ENCODE measurements around the gene NTM.

Gene NTM

DNA sequence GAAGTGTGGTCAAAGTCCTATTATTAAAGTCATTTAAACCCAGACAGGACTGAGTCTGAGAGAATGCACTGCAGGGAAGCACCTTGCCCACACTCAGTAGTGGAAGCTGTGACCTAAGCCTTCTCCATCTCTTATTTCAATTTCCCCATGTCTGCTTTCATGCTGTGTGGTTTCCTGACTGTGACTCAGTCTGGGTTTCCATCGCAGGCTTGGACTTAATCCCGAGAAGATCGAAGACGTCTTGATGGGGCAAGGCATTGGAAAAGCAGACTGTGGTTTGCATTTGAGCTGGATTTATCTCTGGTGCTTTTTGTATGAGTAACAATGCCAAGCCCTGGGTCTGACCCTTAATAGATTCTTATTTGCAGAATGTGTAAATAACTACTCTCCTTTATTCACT is 238.9 kb downstream of the NTM start:
- H3K4me1 Mint-ChIP-seq (ENCODE audit: low read depth): no peaks in the 10 kb centered on the region
- no peak overlapping the region for H3K4me3 Mint-ChIP-seq
- H3K36me3 Mint-ChIP-seq (ENCODE audit: low read depth): no peaks in the 10 kb centered on the region
- H3K27me3 Mint-ChIP-seq: peaks cover 8% of the 10 kb centered on the region
- peaks cover 9% of the 10 kb centered on the region for H3K9me3 Mint-ChIP-seq
- H3K27ac Mint-ChIP-seq: no peak overlapping the region

DNA sequence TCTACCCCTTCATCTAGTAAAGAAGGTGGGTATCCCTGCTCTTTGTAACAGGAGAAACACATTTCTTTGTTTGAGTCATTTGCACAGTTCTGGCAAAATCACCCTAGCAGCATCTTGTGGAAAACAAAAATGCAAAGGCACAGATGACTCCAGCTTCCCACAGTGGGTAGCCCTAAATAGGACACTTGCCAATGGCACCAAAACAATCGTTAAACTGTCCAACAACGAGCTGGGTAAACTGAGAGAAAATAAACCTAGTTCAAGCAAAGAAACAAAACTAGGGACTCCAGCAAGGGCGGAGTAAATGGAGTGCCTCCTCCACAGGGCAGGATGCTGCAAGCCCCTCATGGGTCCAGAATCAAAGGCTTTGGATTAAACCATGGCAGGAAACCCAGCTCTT is 239.5 kb downstream of the NTM start:
- Mint-ChIP-seq H3K9me3 (peaks cover 8% of the 10 kb centered on the region), H3K27me3 (peaks cover 8% of the 10 kb centered on the region), H3K36me3 (ENCODE audit: low read depth) (no peaks in the 10 kb centered on the region), H3K4me1 (ENCODE audit: low read depth) (no peaks in the 10 kb centered on the region), H3K4me3 (no peak overlapping the region), H3K27ac (no peak overlapping the region)

GRCh38 chr11:131611322-131611721 is 240.9 kb downstream of the NTM start:
- H3K9me3 Mint-ChIP-seq: peaks cover 8% of the 10 kb centered on the region
- H3K27ac Mint-ChIP-seq: no peak overlapping the region
- peaks cover 8% of the 10 kb centered on the region for H3K27me3 Mint-ChIP-seq
- no peaks in the 10 kb centered on the region for H3K4me1 Mint-ChIP-seq (ENCODE audit: low read depth)
- no peak overlapping the region for H3K4me3 Mint-ChIP-seq
- no peaks in the 10 kb centered on the region for H3K36me3 Mint-ChIP-seq (ENCODE audit: low read depth)

DNA sequence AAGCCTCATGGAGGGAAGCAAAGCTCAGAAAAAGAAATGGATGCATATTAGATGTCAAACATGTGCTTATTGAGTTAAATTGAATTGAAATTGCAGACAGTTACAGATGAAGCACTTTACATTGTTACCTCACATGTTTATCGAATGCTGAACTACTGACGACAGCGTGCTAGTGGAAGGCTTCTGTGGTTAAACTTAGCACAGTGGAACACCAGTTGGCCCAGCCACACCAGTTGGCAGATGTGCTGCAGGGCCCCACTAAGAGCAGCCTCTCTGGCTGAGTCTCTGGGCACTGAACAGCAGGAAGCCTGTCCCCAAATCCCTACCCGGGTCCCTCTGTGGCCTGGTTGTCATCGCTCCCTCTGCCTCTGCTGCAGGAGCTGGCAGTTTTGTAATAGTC is 242.1 kb downstream of the NTM start:
- no peak overlapping the region for H3K4me3 Mint-ChIP-seq

DNA sequence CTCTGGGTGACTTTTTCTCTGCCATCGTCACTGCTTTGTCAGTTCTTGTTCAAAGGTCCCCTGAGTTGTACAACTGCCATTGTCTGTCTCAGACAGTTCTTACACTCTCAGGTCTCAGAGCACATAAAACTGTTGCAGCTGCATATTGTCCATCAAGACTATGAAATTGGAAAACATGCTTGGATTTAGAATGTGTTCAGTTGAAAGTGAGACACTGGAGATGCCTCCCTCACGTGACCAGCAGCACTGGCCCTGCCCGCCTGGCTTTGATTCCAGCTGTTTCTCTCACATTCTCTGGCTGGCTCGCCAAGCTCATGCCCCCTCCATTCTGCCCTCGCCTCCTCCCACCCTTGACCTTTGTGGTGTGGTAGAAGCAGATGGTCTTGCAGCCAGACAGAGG is 244.2 kb downstream of the NTM start:
- H3K4me3 Mint-ChIP-seq: no peak overlapping the region
- no peaks in the 10 kb centered on the region for H3K4me1 Mint-ChIP-seq (ENCODE audit: low read depth)
- H3K27ac Mint-ChIP-seq: no peak overlapping the region
- H3K27me3 Mint-ChIP-seq: peaks cover 12% of the 10 kb centered on the region
- no peaks in the 10 kb centered on the region for H3K9me3 Mint-ChIP-seq
- no peaks in the 10 kb centered on the region for H3K36me3 Mint-ChIP-seq (ENCODE audit: low read depth)

More for the DNA sequence above, 242.1 kb downstream of the NTM start:
- Mint-ChIP-seq H3K27me3 (peaks cover 16% of the 10 kb centered on the region), H3K36me3 (ENCODE audit: low read depth) (no peaks in the 10 kb centered on the region), H3K27ac (no peak overlapping the region), H3K4me1 (ENCODE audit: low read depth) (no peaks in the 10 kb centered on the region), H3K9me3 (peaks cover 4% of the 10 kb centered on the region)

- H3K27me3 Mint-ChIP-seq: peaks cover 11% of the 10 kb centered on the region
- no peak overlapping the region for H3K27ac Mint-ChIP-seq
- no peaks in the 10 kb centered on the region for H3K36me3 Mint-ChIP-seq (ENCODE audit: low read depth)
- H3K4me3 Mint-ChIP-seq: no peak overlapping the region
- H3K9me3 Mint-ChIP-seq: no peaks in the 10 kb centered on the region
- no peaks in the 10 kb centered on the region for H3K4me1 Mint-ChIP-seq (ENCODE audit: low read depth)
These were observed 245.2 kb downstream of the NTM start for GRCh38 chr11:131615611-131616010.

DNA sequence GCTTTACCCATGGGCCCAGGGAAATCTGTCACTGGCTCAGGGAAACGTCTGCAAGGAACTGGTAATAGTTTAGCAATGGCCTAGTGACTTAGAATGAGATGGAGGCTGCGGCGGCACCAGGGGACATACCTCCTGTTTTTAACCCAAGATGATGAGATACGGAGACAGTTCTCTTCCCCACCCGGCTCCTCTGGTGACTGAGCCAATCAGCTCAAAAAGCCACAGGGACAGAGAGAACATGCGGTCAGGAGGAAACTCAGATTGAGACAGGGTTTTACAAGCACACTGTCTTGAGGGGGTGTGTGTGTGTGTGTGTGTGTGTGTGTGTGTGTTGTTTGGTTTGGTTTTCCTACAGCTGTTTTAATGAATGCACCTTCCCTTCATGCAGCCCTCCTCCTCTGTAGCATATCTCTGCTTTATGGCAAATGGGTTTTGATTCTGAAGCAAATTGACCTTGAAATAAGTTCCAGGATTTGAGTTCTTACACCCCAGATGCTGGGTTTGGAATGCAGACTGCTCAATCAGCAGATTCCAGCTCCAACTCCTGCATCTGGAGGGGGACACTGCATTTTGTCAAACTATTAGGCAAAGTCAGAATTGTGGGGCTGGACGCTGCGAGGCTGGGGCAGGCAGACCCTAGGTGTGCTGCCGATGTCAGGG is 246.2 kb downstream of the NTM start:
- Mint-ChIP-seq H3K9me3 (no peaks in the 10 kb centered on the region), H3K4me3 (no peak overlapping the region)

GRCh38 chr11:131618201-131618600 is 247.8 kb downstream of the NTM start:
- Mint-ChIP-seq H3K4me3 (no peak overlapping the region), H3K27ac (no peak overlapping the region), H3K36me3 (ENCODE audit: low read depth) (no peaks in the 10 kb centered on the region), H3K27me3 (peaks cover 7% of the 10 kb centered on the region), H3K9me3 (no peaks in the 10 kb centered on the region), H3K4me1 (ENCODE audit: low read depth) (no peaks in the 10 kb centered on the region)

More for the DNA sequence above, 246.2 kb downstream of the NTM start:
- peaks cover 7% of the 10 kb centered on the region for H3K27me3 Mint-ChIP-seq
- no peaks in the 10 kb centered on the region for H3K36me3 Mint-ChIP-seq (ENCODE audit: low read depth)
- no peak overlapping the region for H3K27ac Mint-ChIP-seq
- H3K4me1 Mint-ChIP-seq (ENCODE audit: low read depth): no peaks in the 10 kb centered on the region

- no peak overlapping the region for H3K4me3 Mint-ChIP-seq
- H3K27ac Mint-ChIP-seq: no peak overlapping the region
- no peaks in the 10 kb centered on the region for H3K36me3 Mint-ChIP-seq (ENCODE audit: low read depth)
- H3K4me1 Mint-ChIP-seq (ENCODE audit: low read depth): no peaks in the 10 kb centered on the region
- H3K9me3 Mint-ChIP-seq: no peaks in the 10 kb centered on the region
- peaks cover 2% of the 10 kb centered on the region for H3K27me3 Mint-ChIP-seq
These were observed 251.8 kb downstream of the NTM start for GRCh38 chr11:131622193-131622592.

DNA sequence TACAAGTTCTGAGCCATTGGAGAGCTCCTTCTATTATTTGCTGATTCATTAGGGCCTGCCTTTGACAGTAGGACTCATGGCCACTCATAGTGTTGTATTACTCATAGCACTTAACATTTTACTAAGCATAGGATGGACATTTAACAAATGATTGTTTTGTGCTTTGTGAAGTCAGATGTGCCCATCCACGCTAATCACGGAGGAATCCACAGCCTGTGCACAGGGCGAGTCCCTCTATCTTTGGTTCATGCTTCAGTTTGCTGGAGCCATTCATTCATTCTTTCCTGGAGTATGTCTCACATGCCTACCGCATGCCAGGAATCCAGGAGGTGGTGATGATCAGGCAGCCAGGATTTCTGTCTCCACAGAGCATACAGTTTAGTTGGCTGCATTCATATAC is 254.1 kb downstream of the NTM start:
- Mint-ChIP-seq H3K36me3 (ENCODE audit: low read depth) (no peaks in the 10 kb centered on the region), H3K4me1 (ENCODE audit: low read depth) (no peaks in the 10 kb centered on the region), H3K27me3 (peaks cover 6% of the 10 kb centered on the region), H3K9me3 (no peaks in the 10 kb centered on the region), H3K4me3 (no peak overlapping the region), H3K27ac (no peak overlapping the region)

DNA sequence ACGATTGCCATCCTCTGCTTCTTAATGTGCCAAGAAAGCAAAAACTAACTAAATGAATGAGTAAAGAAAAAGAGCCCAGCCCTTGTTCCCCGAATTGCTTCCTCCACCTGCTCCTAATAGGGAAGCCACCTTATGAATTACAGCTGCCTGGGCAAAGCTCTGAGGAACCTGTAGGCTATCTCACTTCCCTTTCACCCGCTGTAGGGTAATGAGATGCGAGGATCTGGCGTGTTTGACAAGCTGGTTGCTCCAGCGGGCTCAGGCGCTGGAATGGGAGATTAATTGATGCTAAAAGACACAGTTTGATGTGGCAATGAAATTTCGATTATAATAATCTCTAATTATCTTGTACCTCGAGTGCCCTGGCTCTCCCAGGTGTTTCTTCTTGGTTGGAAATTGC is 256.4 kb downstream of the NTM start:
- Mint-ChIP-seq H3K27me3 (peaks cover 6% of the 10 kb centered on the region), H3K4me3 (no peak overlapping the region), H3K36me3 (ENCODE audit: low read depth) (no peaks in the 10 kb centered on the region), H3K27ac (no peak overlapping the region), H3K4me1 (ENCODE audit: low read depth) (no peaks in the 10 kb centered on the region), H3K9me3 (no peaks in the 10 kb centered on the region)

GRCh38 chr11:131628739-131629138 is 258.3 kb downstream of the NTM start:
- peaks cover 4% of the 10 kb centered on the region for H3K9me3 Mint-ChIP-seq
- peaks cover 6% of the 10 kb centered on the region for H3K27me3 Mint-ChIP-seq

DNA sequence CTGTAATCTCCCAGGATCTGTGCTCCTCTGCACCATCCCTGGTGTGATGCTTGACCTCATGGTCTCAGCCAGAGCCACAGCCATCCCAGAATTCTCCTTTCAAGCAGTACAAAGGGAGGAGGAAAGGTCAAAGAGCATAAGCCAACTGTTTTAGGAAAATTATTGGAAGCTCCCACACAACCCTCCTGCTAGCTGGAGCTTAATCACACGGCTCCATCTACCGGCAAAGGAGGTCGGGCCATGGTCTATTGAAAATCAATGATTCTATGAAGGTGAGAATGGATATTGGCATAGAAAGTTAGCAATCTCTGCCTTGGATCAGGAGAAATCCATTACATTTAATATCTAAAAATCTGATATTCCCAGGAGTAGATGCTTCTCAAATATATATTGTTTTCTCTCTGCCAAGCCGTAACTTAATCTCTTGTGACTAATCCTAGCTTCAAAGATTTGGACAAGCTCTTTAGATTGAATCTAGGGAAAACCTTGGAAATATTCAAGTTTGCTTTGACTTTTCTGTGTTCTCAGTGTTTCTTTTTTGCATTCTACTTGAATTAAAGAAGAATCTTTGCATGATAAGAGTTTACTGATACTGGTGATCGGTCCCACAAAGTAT is 259.6 kb downstream of the NTM start:
- no peaks in the 10 kb centered on the region for H3K36me3 Mint-ChIP-seq (ENCODE audit: low read depth)
- no peak overlapping the region for H3K27ac Mint-ChIP-seq
- H3K4me3 Mint-ChIP-seq: no peak overlapping the region
- H3K9me3 Mint-ChIP-seq: peaks cover 4% of the 10 kb centered on the region
- H3K27me3 Mint-ChIP-seq: peaks cover 6% of the 10 kb centered on the region
- no peaks in the 10 kb centered on the region for H3K4me1 Mint-ChIP-seq (ENCODE audit: low read depth)

More at GRCh38 chr11:131628739-131629138, 258.3 kb downstream of the NTM start:
- H3K4me1 Mint-ChIP-seq (ENCODE audit: low read depth): no peaks in the 10 kb centered on the region
- H3K36me3 Mint-ChIP-seq (ENCODE audit: low read depth): no peaks in the 10 kb centered on the region
- no peak overlapping the region for H3K27ac Mint-ChIP-seq
- H3K4me3 Mint-ChIP-seq: no peak overlapping the region

DNA sequence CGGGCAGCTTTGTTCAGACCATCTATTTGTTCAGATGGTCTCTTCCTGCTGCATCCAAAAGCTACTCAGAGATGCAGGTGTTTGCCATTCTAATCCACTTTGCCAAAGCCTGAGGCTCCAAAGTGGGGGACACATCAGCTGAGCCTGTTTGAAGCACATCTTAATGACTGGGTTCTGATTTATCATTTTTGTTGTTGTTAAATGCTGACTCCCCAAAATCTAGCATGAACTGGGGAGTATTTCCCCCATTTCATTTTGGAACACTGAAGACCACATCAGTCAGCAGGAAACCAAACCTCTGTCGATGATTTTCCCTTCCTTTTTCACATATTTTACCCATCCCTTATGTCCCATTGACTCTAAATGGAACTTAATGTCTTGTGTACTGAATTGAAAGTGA is 262.6 kb downstream of the NTM start:
- Mint-ChIP-seq H3K27me3 (peaks cover 6% of the 10 kb centered on the region), H3K9me3 (peaks cover 4% of the 10 kb centered on the region), H3K4me3 (no peak overlapping the region), H3K27ac (no peak overlapping the region), H3K4me1 (ENCODE audit: low read depth) (no peaks in the 10 kb centered on the region), H3K36me3 (ENCODE audit: low read depth) (no peaks in the 10 kb centered on the region)

DNA sequence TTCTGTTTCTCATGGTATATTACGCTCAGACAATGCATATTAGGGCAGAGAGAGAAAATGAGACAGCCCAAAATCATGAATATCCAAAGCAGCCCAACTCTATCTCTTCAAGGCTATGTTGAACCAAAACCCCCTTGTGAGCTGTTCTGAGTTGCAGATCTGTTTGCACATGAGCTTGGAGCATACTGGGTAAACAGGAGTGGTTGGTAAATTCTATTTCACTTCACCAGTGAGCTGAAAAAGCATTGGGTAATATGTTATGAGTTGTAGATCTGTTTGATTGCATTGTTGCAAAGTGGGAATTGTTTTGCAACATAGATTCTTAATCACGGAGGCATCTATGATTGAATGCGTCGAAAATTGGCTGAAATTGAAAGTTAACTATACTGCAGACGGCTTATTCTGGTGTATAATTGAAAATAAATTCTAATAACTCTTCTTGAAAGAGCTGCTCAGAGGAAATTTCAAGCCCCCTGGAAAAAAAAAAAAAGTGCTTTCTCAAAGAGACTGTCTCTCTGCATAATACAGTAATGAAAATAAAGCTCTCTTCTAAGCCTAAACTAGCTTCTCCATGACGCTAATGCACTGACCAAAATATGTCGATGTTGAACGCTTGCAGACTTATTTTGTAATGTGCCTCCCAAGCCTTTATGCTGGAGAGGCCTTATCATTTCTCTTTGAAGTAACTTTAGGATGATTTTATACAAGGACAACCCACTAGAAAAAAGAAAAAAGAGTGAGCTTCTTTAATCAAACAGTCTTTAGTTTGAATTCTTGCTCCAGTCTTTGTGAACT is 263.7 kb downstream of the NTM start:
- H3K4me1 Mint-ChIP-seq (ENCODE audit: low read depth): no peaks in the 10 kb centered on the region
- no peak overlapping the region for H3K27ac Mint-ChIP-seq
- H3K36me3 Mint-ChIP-seq (ENCODE audit: low read depth): no peaks in the 10 kb centered on the region
- no peaks in the 10 kb centered on the region for H3K27me3 Mint-ChIP-seq
- H3K4me3 Mint-ChIP-seq: no peak overlapping the region
- H3K9me3 Mint-ChIP-seq: peaks cover 4% of the 10 kb centered on the region
